Activated T-cell treated with anti-CD3 and anti-CD28 coated beads for 4 hours (primary cell): ENCODE data around the gene PRMT1.

ENCODE experiments used
- DNase-seq: peaks from one replicate; pipeline ENCODE4 v3.0.0-alpha.2; 2020

PRMT1 gene

DNA sequence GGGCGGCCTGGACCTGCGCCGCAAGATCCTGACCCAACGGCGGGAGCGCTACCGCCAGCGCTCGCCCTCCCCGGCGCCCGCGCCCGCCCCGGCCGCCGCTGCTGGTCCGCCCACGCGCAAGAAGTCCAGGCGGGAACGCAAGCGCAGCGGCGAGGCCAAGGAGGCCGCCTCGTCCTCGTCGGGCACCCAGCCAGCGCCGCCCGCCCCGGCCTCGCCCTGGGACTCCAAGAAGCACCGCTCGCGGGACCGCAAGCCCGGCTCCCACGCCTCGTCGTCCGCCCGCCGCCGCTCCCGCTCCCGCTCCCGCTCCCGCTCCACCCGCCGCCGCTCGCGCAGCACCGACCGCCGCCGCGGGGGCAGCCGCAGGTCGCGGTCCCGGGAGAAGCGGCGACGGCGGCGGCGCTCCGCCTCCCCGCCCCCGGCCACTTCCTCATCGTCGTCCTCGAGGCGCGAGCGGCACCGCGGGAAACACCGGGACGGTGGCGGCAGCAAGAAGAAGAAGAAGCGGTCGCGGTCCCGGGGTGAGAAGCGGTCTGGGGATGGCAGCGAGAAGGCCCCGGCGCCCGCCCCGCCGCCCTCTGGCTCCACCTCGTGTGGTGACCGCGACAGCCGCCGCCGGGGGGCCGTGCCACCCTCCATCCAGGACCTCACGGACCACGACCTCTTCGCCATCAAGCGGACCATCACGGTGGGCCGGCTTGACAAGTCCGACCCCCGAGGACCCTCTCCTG lies 25.1 kb upstream of the PRMT1 start:
- DNase-seq, result no peak

DNA sequence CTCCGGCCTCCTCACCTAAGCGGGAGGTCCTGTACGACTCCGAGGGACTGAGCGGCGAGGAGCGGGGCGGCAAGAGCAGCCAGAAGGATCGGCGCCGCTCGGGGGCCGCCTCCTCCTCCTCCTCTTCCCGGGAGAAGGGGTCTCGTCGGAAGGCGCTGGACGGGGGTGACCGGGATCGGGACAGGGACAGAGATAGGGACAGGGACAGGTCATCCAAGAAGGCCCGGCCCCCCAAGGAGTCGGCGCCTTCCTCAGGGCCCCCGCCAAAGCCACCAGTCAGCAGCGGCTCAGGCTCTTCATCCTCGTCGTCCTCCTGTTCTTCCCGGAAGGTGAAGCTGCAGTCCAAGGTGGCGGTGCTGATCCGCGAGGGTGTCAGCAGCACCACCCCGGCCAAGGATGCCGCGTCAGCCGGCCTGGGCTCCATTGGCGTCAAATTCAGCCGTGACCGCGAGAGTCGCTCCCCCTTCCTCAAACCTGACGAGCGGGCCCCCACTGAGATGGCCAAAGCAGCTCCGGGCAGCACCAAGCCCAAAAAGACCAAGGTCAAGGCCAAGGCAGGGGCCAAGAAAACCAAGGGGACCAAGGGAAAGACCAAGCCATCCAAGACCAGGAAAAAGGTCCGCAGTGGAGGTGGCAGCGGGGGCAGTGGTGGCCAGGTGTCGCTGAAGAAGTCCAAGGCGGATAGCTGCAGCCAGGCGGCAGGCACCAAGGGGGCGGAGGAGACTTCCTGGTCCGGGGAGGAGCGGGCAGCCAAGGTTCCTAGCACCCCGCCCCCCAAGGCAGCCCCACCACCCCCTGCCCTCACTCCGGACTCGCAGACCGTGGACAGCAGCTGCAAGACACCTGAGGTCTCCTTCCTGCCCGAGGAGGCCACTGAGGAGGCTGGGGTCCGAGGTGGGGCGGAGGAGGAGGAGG lies 24.3 kb upstream of the PRMT1 start:
- no peak for DNase-seq

DNA sequence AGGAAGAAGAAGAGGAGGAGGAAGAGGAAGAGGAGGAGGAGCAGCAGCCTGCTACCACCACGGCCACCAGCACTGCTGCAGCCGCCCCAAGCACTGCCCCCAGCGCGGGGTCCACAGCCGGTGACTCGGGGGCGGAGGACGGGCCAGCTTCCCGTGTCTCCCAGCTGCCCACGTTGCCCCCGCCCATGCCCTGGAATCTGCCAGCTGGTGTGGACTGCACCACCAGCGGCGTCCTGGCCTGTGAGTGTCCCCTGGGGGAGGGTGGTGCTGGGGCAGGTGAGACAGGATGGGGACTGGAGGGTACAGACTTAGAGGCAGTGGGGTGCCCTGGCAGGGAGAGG lies 23.6 kb upstream of the PRMT1 start:
- DNase-seq, result no peak

- DNase-seq, result no peak
Observed at GRCh38 chr19:49654581-49654980, 22.5 kb upstream of the PRMT1 start.

DNA sequence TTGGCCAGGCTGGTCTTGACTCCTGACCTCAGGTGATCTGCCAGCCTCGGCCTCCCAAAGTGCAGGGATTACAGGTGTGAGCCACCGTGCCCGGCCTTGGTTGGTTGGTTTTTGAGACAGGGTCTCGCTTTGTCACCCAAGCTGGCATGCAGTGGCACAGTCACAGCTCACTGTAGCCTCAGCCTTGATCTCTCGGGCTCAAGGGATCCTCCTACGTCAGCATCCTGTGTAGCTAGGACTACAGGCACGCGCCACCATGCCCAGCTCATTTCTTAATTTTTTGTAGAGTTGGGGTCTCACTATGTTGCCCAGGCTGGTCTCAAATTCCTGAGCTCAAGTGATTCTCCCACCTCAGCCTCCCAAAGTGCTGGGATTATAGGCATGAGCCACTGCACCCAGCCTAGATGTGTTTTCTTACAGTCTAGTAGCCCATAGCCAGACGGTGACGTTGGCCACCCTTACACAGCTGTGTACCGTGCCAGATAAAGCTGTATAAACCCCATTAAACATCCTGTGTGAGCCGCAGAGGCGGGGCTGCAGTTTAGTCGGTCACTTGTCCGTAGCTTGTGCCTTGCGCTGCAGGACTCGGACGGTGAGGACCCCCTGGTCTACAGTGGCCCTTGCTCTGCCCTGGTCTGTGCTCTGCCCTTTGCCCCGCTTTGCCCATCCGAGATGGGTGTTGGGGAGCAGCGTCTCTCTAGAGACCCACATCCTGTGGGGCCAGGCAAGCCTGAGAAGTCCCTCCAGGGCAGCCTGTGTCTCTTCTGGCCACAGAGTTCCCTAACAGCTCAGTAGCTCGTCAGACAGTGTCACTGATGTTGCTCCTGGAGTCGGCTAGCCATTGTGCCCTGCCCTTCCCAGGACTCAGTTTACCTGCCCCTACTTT lies 21.3 kb upstream of the PRMT1 start:
- no peak for DNase-seq

DNA sequence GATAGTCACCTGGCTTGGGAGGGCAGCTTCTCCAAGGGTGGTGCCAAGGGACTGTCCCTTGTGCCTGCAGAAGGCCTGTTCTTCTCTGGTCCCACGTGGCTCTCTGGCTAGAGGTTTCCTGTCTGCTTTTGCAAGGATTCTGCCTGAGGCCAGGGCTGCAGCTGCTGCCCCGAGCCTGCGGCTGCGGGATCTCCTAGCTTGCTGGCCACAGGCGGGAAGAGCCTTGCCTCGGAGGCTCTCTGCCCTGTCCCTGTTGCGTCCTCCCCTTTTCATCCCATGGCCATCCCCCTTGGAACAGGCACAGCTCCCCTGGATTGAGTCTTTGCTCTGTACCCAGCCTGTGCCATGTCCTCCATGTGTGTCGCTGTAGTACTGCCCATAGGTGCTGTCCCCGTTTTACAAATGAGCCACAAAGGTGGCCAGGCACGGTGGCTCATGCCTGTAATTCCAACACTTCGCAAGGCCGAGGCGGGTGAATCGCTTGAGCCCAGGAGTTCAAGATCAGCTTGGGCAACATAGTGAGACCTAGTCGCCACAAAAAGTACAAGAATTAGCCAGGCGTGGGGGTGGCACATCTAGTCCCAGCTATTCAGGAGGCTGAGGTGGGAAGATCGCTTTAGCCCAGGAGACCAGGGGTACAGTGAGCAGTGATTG lies 20.5 kb upstream of the PRMT1 start:
- no peak for DNase-seq

DNA sequence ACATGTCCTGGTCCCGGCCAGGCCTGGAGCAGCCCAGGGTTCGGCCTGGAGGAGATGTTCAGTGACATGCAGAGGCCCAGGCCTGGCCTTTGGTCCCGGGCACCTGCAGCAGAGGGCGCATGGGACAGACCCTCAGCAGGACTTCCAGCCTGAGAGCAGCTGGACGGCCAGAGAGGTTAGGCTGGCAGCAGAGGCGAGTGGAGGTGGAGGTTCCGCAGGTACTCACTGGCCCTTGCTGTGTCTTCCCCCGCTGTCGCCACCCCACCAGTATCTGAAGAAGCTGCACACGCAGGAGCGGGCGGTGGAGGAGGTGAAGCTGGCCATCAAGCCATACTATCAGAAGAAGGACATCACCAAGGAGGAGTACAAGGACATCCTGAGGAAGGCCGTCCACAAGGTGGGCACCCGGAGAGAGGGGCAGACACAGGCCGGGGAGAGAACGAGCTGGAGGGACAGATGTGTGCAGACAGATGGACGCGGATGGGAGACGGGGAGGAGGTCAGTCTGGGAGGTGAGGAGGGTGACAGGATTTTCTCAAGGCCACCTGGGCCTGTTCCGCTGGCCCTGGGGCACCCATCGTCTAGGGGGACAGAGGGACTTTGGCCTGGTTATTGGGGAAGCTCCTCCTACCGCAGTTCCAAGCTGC lies 19.5 kb upstream of the PRMT1 start:
- no peak for DNase-seq

- DNase-seq, result no peak
Observed at GRCh38 chr19:49658139-49658517, 18.9 kb upstream of the PRMT1 start.

DNA sequence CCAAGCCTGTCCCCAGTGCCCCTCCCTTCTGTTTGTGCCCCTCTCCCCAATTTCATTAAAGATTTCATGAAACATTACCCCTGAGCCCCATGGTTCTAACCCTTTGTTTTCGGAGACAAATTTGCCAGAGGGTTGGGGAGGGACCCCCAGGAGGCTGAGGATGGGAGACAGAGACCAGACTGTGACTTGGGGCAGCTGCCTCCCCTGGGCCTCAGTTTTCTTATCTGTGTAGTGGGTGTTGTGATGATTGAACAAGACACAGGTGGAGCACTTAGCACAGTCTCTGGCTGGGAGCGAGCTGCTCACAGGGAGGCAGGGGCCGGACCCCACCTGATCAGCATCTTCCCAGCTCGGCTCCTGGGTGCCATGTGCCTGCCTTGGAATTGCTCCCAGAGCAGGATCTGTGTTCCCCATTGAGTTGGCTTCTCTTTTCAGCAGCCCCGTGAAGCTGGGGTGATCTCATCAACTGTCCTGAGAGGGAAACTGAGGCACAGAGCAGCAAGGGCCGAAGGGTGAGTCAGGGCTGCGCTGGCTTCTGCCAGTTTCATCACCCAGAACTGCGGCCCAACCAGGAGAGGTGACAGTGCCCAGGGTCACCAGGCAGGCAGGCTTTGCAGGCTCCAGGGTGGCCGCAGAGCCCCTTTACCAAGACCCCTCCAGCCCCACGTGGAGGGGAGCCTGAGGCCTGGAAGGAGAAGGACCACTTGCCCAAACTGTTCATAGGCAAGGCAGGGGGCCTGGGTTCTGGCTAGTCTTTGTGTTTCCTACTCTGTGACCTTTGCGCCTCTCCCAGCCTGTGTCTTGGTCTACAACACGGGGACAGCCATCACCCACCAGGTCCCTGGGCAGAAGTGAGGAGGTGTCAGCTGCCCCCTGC lies 18.3 kb upstream of the PRMT1 start:
- DNase-seq, result no peak

DNA sequence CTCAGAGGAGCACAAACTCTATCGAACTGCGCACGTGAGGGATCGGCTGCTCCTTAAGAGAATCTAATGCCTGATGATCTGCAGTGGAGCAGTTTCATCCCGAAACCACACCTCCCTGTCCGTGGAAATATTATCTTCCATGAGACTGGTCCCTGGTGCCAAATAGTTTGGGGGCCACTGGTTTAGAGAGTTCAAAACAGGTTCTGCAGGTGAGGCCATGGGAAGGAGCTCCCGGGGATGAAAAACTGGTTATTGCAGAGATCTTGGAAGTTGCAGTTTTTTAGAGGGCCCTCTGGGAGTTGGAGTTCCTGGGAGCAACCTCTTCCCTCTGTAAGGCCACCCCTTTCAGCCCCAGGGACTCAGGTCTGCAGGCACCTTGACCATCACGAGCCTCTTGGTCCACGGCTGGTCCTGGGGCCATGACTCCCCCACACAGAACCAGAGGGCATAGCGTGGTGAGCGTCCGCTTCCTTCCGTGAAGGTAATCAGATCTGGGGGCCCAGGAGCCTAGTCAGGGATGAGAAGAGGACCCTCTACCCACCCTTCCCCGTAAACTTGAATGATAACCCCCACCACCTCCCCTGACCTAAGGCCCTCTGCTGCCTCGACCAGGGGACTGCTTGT lies 16.6 kb upstream of the PRMT1 start:
- DNase-seq, result no peak

GRCh38 chr19:49662011-49662410 lies 15.1 kb upstream of the PRMT1 start:
- no peak for DNase-seq

- no peak for DNase-seq
Observed at GRCh38 chr19:49663224-49663623, 13.8 kb upstream of the PRMT1 start.

GRCh38 chr19:49664171-49665035 lies 12.7 kb upstream of the PRMT1 start:
- peak; percentile 93 for DNase-seq

- DNase-seq, result no peak
Observed at GRCh38 chr19:49665036-49665350, 12.1 kb upstream of the PRMT1 start.

GRCh38 chr19:49665351-49666119 lies 11.5 kb upstream of the PRMT1 start, which contains the start of the genes BCL2L12 and IRF3:
TSS of gene BCL2L12 (plus strand) at chr19:49665933. CDS start at chr19:49666693, 760 bp downstream.
TSS of gene IRF3 (minus strand) at chr19:49665857. CDS start at chr19:49664838, 1,019 bp downstream.
- DNase-seq, result peak; percentile 99

DNA sequence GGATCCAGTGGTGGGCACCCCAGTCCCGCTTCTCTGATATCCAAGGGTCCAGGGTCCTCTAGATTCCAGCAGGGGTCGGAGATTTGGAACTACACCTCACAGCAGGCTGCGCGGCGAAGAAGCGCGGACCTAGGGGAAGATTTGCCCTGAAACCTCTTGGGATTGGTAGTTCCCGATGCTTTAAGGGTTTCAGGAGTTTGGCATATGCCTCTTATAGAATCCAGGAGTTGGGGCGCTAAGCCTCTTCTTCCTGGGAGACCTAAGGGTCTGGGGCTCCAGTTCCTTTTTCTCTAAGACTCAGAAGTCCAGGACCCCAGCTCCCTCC lies 11.0 kb upstream of the PRMT1 start:
- DNase-seq, result no peak

- no peak for DNase-seq
Observed at GRCh38 chr19:49667473-49667872, 9.6 kb upstream of the PRMT1 start.

GRCh38 chr19:49669516-49669915 lies 7.6 kb upstream of the PRMT1 start:
- no peak for DNase-seq
